BLaER1 (cell line): Measurements from ENCODE around the gene SHANK3.

Experiments used
- H3K27ac ChIP-seq: shearing (Covaris generic); formaldehyde crosslinking; 2 replicates; pipeline ENCODE4 v1.8.1; 2022
- H3K27me3 ChIP-seq: shearing (Covaris generic); formaldehyde crosslinking; 2 replicates; pipeline ENCODE4 v1.8.1; 2022
- H3K36me3 ChIP-seq: shearing (Covaris generic); formaldehyde crosslinking; 2 replicates; pipeline ENCODE4 v1.8.1; 2022
- H3K4me1 ChIP-seq: shearing (Covaris generic); formaldehyde crosslinking; 2 replicates; pipeline ENCODE4 v1.8.1; 2022
- H3K4me2 ChIP-seq: shearing (Covaris generic); formaldehyde crosslinking; 2 replicates; pipeline ENCODE4 v1.8.1; 2022
- H3K4me3 ChIP-seq: shearing (Covaris generic); formaldehyde crosslinking; 2 replicates; pipeline ENCODE4 v1.8.1; 2022
- H3K9ac ChIP-seq: shearing (Covaris generic); formaldehyde crosslinking; 2 replicates; pipeline ENCODE4 v1.8.1; 2022
- H3K9me3 ChIP-seq: shearing (Covaris generic); formaldehyde crosslinking; 2 replicates; pipeline ENCODE4 v1.8.1; 2022
- H4K20me1 ChIP-seq: shearing (Covaris generic); formaldehyde crosslinking; 2 replicates; pipeline ENCODE4 v1.8.1; 2022
- Cebpa-rat ChIP-seq: shearing (Covaris generic); IDR thresholded peaks from 2 replicates; pipeline ENCODE4 v1.8.1; 2022

Gene SHANK3

DNA sequence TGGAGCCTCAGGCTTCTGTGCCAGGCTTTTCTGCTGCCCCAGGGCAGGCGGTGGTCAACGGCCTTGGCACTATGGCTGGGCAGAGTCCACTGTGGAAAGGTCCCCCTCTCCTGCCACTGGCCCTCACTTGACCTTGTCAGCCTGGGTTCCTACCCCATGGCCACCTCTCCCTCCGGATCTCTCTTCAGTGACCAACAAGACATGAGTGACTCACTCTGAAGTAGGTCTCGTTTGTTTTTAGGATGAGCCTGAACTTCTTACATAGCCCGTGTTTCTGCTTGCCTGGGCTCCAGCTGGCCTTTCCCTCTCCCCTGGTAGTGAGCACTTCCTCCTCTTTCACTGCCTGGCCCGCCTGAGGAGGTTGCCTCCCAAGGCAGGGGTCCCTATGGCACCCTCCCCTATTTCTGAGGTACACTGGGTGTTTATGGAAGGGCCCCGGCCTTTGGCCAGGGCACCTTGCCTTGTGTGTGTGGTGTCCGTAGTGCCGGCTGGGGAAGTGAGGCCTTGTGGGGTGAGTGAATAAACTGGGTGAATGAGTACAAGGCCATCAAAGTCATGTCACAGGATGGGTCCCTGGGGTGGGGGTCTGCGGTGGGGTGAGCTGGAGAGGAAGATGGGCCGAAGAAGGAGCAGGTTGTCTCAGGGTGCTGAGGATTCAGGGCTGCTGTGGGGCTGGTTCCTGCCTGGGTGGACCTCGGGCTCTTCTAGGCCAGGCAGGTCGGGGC lies 5.0 kb downstream of the SHANK3 start:
- Histone ChIP-seq H3K4me3 (no peak overlapping the region), H3K9me3 (peaks cover 20% of the 10 kb centered on the region), H3K27ac (no peak overlapping the region), H3K36me3 (peaks cover 57% of the 10 kb centered on the region), H3K4me1 (peaks cover 24% of the 10 kb centered on the region), H3K9ac (no peak overlapping the region), H3K4me2 (no peak overlapping the region), H4K20me1 (peaks cover 49% of the 10 kb centered on the region), H3K27me3 (no peaks in the 10 kb centered on the region)
- TF ChIP-seq Cebpa-rat, result no peak

DNA sequence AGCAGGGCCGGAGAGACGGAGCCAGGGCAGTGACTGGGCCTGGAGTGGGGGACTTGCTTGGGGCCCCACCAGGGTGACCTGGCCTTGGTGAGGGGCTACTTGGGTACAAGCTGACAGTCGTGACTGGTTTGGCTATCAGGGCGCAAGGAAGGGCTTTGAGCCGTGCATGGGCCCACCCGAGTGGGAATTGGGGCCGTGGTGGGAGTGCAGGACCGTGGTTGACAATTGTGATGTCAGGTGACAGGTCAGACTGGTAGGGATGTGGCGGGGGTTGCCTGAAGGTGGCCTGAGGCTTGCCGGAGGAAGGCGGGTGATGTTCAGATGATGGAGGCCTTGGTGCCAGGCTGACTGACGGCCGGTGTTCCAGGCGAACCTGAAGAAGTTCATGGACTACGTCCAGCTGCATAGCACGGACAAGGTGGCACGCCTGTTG lies 5.6 kb downstream of the SHANK3 start:
- Histone ChIP-seq H3K9ac (no peak overlapping the region), H4K20me1 (peaks cover 49% of the 10 kb centered on the region), H3K4me1 (peaks cover 19% of the 10 kb centered on the region), H3K4me2 (no peak overlapping the region), H3K36me3 (peaks cover 62% of the 10 kb centered on the region), H3K9me3 (peaks cover 26% of the 10 kb centered on the region), H3K4me3 (no peak overlapping the region), H3K27me3 (no peaks in the 10 kb centered on the region), H3K27ac (no peak overlapping the region)
- TF ChIP-seq Cebpa-rat, result no peak

DNA sequence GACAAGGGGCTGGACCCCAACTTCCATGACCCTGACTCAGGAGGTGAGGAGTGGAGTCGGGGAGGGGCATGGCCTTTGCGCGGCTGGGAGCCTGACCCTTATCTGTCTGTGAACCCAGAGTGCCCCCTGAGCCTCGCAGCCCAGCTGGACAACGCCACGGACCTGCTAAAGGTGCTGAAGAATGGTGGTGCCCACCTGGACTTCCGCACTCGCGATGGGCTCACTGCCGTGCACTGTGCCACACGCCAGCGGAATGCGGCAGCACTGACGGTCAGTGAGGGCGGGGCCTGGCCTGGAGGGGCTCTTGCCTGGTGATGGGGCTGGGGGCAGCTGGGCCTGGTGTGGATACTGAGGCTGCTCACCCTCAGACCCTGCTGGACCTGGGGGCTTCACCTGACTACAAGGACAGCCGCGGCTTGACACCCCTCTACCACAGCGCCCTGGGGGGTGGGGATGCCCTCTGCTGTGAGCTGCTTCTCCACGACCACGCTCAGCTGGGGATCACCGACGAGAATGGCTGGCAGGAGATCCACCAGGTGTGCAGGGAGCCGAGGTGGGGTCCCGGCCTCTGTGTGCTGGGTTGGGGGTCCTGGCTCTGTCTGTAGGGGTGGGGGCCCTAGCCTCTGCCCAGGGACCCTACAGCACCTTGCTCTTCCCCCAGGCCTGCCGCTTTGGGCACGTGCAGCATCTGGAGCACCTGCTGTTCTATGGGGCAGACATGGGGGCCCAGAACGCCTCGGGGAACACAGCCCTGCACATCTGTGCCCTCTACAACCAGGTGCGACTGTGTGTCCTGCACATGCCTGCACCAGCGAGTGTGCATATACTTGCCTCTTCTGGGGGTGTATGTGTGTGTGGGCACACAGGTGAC lies 6.3 kb downstream of the SHANK3 start:
- H3K4me3 ChIP-seq, result no peak overlapping the region
- peaks cover 51% of the 10 kb centered on the region for H4K20me1 ChIP-seq
- no peak overlapping the region for H3K27ac ChIP-seq
- no peak overlapping the region for H3K4me2 ChIP-seq
- peaks cover 28% of the 10 kb centered on the region for H3K9me3 ChIP-seq
- no peak overlapping the region for H3K9ac ChIP-seq
- H3K4me1 ChIP-seq, result peaks cover 19% of the 10 kb centered on the region
- H3K27me3 ChIP-seq, result no peaks in the 10 kb centered on the region
- H3K36me3 ChIP-seq, result peaks cover 66% of the 10 kb centered on the region
- TF ChIP-seq Cebpa-rat, result no peak

DNA sequence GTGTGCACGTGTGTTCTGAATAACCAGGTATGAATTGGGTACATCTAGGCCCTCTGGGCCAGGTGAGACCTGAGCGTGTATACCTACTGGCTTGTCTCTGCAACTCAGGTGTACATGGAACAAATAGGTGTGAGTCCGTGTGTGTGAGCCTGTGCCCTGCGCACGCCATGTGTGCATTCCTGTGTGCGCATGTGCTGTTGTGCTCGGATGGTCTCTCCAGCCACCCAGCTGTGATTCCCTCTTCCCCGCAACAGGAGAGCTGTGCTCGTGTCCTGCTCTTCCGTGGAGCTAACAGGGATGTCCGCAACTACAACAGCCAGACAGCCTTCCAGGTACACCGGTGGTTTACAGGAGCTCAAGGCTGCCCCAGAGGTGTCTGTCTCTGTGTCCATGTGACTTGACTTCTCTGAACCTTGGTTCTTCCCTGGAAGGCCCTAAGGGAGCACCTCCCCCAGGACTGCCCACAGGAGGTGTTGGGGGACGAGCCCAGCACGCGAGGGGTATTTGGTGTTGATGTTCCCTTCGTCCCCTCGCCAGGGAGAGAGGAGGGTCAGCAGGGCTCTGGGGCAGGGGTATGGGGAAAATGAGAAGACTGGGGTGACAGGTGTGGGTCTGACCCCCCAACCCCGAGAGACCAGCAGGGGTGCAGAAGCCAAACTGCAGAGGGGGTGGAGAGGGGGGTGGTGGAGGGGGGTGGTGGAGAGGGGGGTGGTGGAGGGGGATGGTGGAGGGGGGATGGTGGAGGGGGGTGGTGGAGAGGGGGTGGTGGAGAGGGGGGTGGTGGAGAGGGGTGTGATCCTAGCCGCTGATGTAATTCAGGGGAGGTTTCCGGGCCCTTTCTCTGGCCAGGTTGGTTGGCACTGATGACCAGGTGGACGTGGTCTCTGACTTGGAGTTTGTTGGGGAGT lies 10.7 kb downstream of the SHANK3 start:
- H3K27me3 ChIP-seq, result no peaks in the 10 kb centered on the region
- H3K27ac ChIP-seq, result no peak overlapping the region
- no peak for TF ChIP-seq Cebpa-rat
- peaks cover 25% of the 10 kb centered on the region for H3K9me3 ChIP-seq
- H3K4me2 ChIP-seq, result no peak overlapping the region
- no peak overlapping the region for H3K9ac ChIP-seq
- H3K36me3 ChIP-seq, result peaks cover 68% of the 10 kb centered on the region
- no peak overlapping the region for H3K4me3 ChIP-seq
- 0 out of 2 replicates have a peak, but pooled peaks cover 3% of the 10 kb centered on the region for H3K4me1 ChIP-seq
- peaks cover 46% of the 10 kb centered on the region for H4K20me1 ChIP-seq

DNA sequence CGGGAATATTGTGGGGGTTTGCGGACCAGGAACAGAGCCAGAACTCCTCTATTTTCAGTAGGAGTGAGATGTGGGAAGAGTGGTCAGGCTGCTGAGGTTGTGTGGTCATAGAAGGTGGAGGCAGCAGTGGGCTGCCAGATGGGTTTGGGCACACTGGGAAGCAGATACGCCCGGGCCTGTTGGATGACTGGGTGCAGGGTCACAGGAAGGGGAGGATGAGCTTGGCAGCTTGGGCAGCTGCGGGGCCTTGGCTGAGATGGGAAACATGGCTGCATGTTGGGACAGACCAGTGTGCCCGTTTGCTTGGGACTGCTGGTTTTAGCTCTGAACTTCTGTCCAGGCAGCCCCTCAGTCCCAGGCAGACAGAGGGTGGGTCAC lies 11.4 kb downstream of the SHANK3 start:
- Histone ChIP-seq H3K4me2 (no peak overlapping the region), H3K36me3 (peaks cover 68% of the 10 kb centered on the region), H4K20me1 (peaks cover 46% of the 10 kb centered on the region), H3K9me3 (peaks cover 18% of the 10 kb centered on the region), H3K27ac (no peak overlapping the region), H3K4me1 (0 out of 2 replicates have a peak, but pooled peaks cover 3% of the 10 kb centered on the region), H3K9ac (no peak overlapping the region), H3K4me3 (no peak overlapping the region), H3K27me3 (no peaks in the 10 kb centered on the region)
- TF ChIP-seq Cebpa-rat, result no peak

DNA sequence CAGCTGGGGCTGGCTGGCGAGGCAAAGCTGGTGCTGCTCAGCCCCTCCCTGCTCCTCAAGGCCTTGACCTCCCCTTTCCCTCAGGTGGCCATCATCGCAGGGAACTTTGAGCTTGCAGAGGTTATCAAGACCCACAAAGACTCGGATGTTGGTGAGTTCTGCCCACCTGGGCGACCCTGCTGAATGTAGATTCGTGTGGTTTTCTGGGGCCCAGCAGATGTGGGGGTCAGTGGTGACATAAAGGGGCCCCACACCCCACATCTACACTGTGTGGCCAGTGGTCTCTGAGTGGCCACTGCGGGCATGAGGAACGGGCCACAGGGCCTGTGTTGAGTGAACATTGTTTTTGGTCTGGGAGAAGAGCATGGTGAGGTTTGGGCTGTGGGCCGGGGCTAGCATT lies 11.9 kb downstream of the SHANK3 start:
- no peak for TF ChIP-seq Cebpa-rat
- Histone ChIP-seq H4K20me1 (peaks cover 46% of the 10 kb centered on the region), H3K4me3 (no peak overlapping the region), H3K4me2 (no peak overlapping the region), H3K9ac (no peak overlapping the region), H3K27me3 (no peaks in the 10 kb centered on the region), H3K27ac (no peak overlapping the region), H3K9me3 (peaks cover 13% of the 10 kb centered on the region), H3K4me1 (0 out of 2 replicates have a peak, but pooled peaks cover 3% of the 10 kb centered on the region), H3K36me3 (peaks cover 64% of the 10 kb centered on the region)

DNA sequence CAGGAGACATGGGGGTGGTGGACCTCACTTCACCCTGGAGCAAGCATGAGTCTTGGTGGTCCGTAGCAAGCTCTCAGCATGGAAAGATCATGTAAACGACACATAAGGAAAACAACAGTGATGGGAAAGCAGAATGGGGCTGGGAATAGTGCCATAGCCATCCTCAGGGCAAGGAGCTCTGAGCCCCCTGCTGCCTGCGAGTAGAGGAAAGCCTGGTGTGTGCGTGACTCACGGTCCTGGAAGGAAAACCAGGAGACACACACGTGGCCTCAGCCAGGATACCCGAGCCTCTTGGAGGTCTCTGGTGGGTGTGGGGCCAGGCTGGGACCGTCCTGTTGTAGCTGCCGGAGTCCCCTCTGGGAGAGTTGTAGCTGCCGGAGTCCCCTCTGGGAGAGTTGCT lies 12.4 kb downstream of the SHANK3 start:
- Histone ChIP-seq H4K20me1 (peaks cover 50% of the 10 kb centered on the region), H3K27ac (no peak overlapping the region), H3K4me2 (no peak overlapping the region), H3K9me3 (peaks cover 13% of the 10 kb centered on the region), H3K27me3 (no peaks in the 10 kb centered on the region), H3K36me3 (peaks cover 63% of the 10 kb centered on the region), H3K4me3 (no peak overlapping the region), H3K4me1 (0 out of 2 replicates have a peak, but pooled peaks cover 3% of the 10 kb centered on the region), H3K9ac (no peak overlapping the region)
- TF ChIP-seq Cebpa-rat, result no peak

DNA sequence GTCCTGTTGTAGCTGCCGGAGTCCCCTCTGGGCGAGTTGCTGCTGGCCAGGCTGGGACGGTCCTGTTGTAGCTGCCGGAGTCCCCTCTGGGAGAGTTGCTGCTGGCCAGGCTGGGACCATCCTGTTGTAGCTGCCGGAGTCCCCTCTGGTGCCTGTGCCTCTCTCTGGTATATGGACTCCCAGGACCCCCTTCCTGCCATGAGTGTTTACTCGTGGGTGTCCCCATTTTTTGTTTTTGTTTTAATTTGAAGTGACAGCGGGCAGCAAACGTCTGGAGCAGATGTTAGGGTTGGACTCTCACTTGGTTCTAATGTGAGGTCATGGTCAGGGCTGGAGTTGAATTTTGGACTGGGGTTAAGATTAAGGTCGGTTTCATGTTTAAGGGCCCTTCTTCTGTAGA lies 14.2 kb downstream of the SHANK3 start:
- Histone ChIP-seq H3K4me3 (no peak overlapping the region), H3K4me1 (0 out of 2 replicates have a peak, but pooled peaks cover 3% of the 10 kb centered on the region), H3K4me2 (no peak overlapping the region), H4K20me1 (peaks cover 68% of the 10 kb centered on the region), H3K27me3 (no peaks in the 10 kb centered on the region), H3K9me3 (peaks cover 8% of the 10 kb centered on the region), H3K27ac (no peak overlapping the region), H3K36me3 (peaks cover 59% of the 10 kb centered on the region), H3K9ac (no peak overlapping the region)
- TF ChIP-seq Cebpa-rat, result no peak

DNA sequence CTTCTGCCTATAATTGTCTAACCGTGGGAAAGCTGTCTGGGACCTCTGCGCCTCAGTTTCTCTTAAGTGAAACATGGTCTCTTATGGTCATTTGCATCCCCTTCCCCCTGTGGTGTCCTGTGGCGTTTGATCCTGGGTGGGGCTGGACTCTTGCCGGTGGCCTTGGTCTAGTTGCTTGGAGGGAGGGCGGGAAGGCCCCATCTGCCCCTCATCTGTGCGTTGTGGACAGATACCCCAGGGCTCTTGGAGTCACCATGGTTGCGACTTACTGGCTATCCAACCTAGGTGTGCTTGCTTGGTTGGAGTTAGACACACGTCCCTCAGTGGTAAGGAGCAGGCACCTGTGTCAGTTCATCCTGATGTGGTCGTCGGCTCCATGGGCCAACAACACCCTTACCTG lies 15.2 kb downstream of the SHANK3 start:
- H3K36me3 ChIP-seq, result peaks cover 60% of the 10 kb centered on the region
- H3K27ac ChIP-seq, result no peak overlapping the region
- H3K4me2 ChIP-seq, result no peak overlapping the region
- peaks cover 6% of the 10 kb centered on the region for H3K9me3 ChIP-seq
- no peak for TF ChIP-seq Cebpa-rat
- peaks cover 78% of the 10 kb centered on the region for H4K20me1 ChIP-seq
- H3K27me3 ChIP-seq, result no peaks in the 10 kb centered on the region
- H3K9ac ChIP-seq, result no peak overlapping the region
- no peak overlapping the region for H3K4me3 ChIP-seq
- H3K4me1 ChIP-seq, result 0 out of 2 replicates have a peak, but pooled peaks cover 3% of the 10 kb centered on the region
